HEK293 (cell line): ENCODE data around the gene NENF.

Experiments used
- ATF2 ChIP-seq: fragments of 450-650 bp; formaldehyde crosslinking; IDR thresholded peaks from 2 replicates; pipeline ENCODE4 v1.5.1; 2016; ENCODE audit warnings: missing biosample characterization, missing genetic modification characterization, low read depth
- CTCF ChIP-seq: fragments of 450-650 bp; formaldehyde crosslinking; IDR thresholded peaks from 2 replicates; pipeline ENCODE4 v1.5.1; 2016; ENCODE audit warnings: missing biosample characterization, missing genetic modification characterization
- ELK4 ChIP-seq: IDR thresholded peaks from 2 replicates; pipeline ENCODE4 v1.6.1; 2011; ENCODE audit warnings: mild to moderate bottlenecking, low read depth, low read length, borderline replicate concordance
- GLI2 ChIP-seq: fragments of 450-650 bp; formaldehyde crosslinking; IDR thresholded peaks from 2 replicates; pipeline ENCODE4; 2017; ENCODE audit warnings: missing biosample characterization, missing genetic modification characterization, low read depth, borderline replicate concordance
- GLI4 ChIP-seq: fragments of 450-650 bp; formaldehyde crosslinking; IDR thresholded peaks from 2 replicates; pipeline ENCODE4 v1.5.1; 2016; ENCODE audit warnings: missing biosample characterization, missing genetic modification characterization
- MYNN ChIP-seq: fragments of 450-650 bp; formaldehyde crosslinking; IDR thresholded peaks from 2 replicates; pipeline ENCODE4 v1.5.1; 2016; ENCODE audit warnings: missing biosample characterization, missing genetic modification characterization, borderline replicate concordance
- PRDM4 ChIP-seq: fragments of 450-650 bp; formaldehyde crosslinking; IDR thresholded peaks from 2 replicates; pipeline ENCODE4 v1.5.1; 2017; ENCODE audit warnings: missing biosample characterization, missing genetic modification characterization
- SP3 ChIP-seq: fragments of 450-650 bp; formaldehyde crosslinking; IDR thresholded peaks from 2 replicates; pipeline ENCODE4 v1.5.1; 2016; ENCODE audit warnings: missing biosample characterization, missing genetic modification characterization
- ZBTB17 ChIP-seq: fragments of 450-650 bp; formaldehyde crosslinking; IDR thresholded peaks from 2 replicates; pipeline ENCODE4 v1.5.1; 2016; ENCODE audit warnings: missing biosample characterization, missing genetic modification characterization
- ZBTB26 ChIP-seq: fragments of 450-650 bp; formaldehyde crosslinking; optimal IDR thresholded peaks from 2 replicates; pipeline ENCODE3; 2016; ENCODE audit warnings: missing biosample characterization, mild to moderate bottlenecking, missing genetic modification characterization
- ZBTB49 ChIP-seq: fragments of 450-650 bp; formaldehyde crosslinking; IDR thresholded peaks from 2 replicates; pipeline ENCODE4 v1.5.1; 2016; ENCODE audit warnings: missing biosample characterization, missing genetic modification characterization, low read depth
- ZEB2 ChIP-seq: fragments of 450-650 bp; formaldehyde crosslinking; IDR thresholded peaks from 2 replicates; pipeline ENCODE4 v1.5.1; 2016; ENCODE audit warnings: missing biosample characterization, missing genetic modification characterization
- ZIC2 ChIP-seq: fragments of 450-650 bp; formaldehyde crosslinking; IDR thresholded peaks from 2 replicates; pipeline ENCODE4 v1.5.1; 2016; ENCODE audit warnings: missing biosample characterization, missing genetic modification characterization
- ZNF2 ChIP-seq: fragments of 450-650 bp; formaldehyde crosslinking; IDR thresholded peaks from 2 replicates; pipeline ENCODE4 v1.5.1; 2016; ENCODE audit warnings: missing biosample characterization, missing genetic modification characterization
- ZNF211 ChIP-seq: fragments of 450-650 bp; formaldehyde crosslinking; IDR thresholded peaks from 2 replicates; pipeline ENCODE4 v1.5.1; 2016; ENCODE audit warnings: low read depth, missing biosample characterization, missing genetic modification characterization
- ZNF24 ChIP-seq: fragments of 450-650 bp; formaldehyde crosslinking; IDR thresholded peaks from 2 replicates; pipeline ENCODE4 v1.5.1; 2016; ENCODE audit warnings: missing biosample characterization, missing genetic modification characterization
- ZNF26 ChIP-seq: fragments of 450-650 bp; formaldehyde crosslinking; IDR thresholded peaks from 2 replicates; pipeline ENCODE4 v1.5.1; 2016; ENCODE audit warnings: missing biosample characterization, missing genetic modification characterization
- ZNF335 ChIP-seq: fragments of 450-650 bp; formaldehyde crosslinking; conservative IDR thresholded peaks from 2 replicates; pipeline ENCODE4 v1.5.1; 2016; ENCODE audit warnings: missing biosample characterization, missing genetic modification characterization
- ZNF449 ChIP-seq: fragments of 450-650 bp; formaldehyde crosslinking; IDR thresholded peaks from 2 replicates; pipeline ENCODE4 v1.5.1; 2017; ENCODE audit warnings: missing biosample characterization, mild to moderate bottlenecking, missing genetic modification characterization, moderate library complexity
- ZNF639 ChIP-seq: fragments of 450-650 bp; formaldehyde crosslinking; IDR thresholded peaks from 2 replicates; pipeline ENCODE4 v1.5.1; 2016; ENCODE audit warnings: missing biosample characterization, missing genetic modification characterization
- ZNF76 ChIP-seq: fragments of 450-650 bp; formaldehyde crosslinking; IDR thresholded peaks from 2 replicates; pipeline ENCODE4; 2016; ENCODE audit warnings: low read depth, missing biosample characterization, missing genetic modification characterization, borderline replicate concordance
- ZSCAN30 ChIP-seq: fragments of 450-650 bp; IDR thresholded peaks from 2 replicates; pipeline ENCODE4 v1.5.1; 2018; ENCODE audit warnings: missing biosample characterization, mild to moderate bottlenecking, missing genetic modification characterization, moderate library complexity

The NENF gene

GRCh38 chr1:212488436-212489283 lies 55.9 kb downstream of the NENF start (continued):
- no peak for TF ChIP-seq GLI2 (tag by site-specific recombination)
- TF ChIP-seq ATF2 (tag by site-specific recombination), result peak; percentile 98
- no peak for TF ChIP-seq ZNF26
- TF ChIP-seq ZNF639 (tag by site-specific recombination), result peak; percentile 82
- peak; percentile 39 for TF ChIP-seq ZIC2 (tag by site-specific recombination)
- TF ChIP-seq ZBTB17 (tag by site-specific recombination), result peak; percentile 87
- peak; percentile 54; the same call in 1 of the 2 replicates for TF ChIP-seq ZNF335 (tag by site-specific recombination)
- TF ChIP-seq ZNF211 (tag by site-specific recombination), result no peak
- peak; percentile 65; the same call in 1 of the 2 replicates for TF ChIP-seq ZNF449
- no peak for TF ChIP-seq ELK4
- no peak for TF ChIP-seq ZBTB49 (tag by site-specific recombination)
- TF ChIP-seq PRDM4 (tag by site-specific recombination), result no peak
- TF ChIP-seq ZBTB26 (tag by site-specific recombination), result no peak
- no peak for TF ChIP-seq GLI4 (tag by site-specific recombination)
- peak; percentile 94 for TF ChIP-seq ZEB2 (tag by site-specific recombination)
- no peak for TF ChIP-seq CTCF (tag by site-specific recombination)
- TF ChIP-seq ZSCAN30 (tag by site-specific recombination), result no peak
- TF ChIP-seq ZNF24 (tag by site-specific recombination), result peak; percentile 94
- TF ChIP-seq MYNN (tag by site-specific recombination), result no peak
- peak; percentile 63; the same call in 1 of the 2 replicates for TF ChIP-seq SP3
- peak; percentile 73; the same call in 1 of the 2 replicates for TF ChIP-seq ZNF2
- TF ChIP-seq ZNF76 (tag by site-specific recombination), result no peak; the same call in 1 of the 2 replicates
